ENCODE measurements around the gene EFEMP2.
A peak's percentile ranks its signal among the peaks of the same experiment; 100 is the strongest.

The EFEMP2 gene

DNA sequence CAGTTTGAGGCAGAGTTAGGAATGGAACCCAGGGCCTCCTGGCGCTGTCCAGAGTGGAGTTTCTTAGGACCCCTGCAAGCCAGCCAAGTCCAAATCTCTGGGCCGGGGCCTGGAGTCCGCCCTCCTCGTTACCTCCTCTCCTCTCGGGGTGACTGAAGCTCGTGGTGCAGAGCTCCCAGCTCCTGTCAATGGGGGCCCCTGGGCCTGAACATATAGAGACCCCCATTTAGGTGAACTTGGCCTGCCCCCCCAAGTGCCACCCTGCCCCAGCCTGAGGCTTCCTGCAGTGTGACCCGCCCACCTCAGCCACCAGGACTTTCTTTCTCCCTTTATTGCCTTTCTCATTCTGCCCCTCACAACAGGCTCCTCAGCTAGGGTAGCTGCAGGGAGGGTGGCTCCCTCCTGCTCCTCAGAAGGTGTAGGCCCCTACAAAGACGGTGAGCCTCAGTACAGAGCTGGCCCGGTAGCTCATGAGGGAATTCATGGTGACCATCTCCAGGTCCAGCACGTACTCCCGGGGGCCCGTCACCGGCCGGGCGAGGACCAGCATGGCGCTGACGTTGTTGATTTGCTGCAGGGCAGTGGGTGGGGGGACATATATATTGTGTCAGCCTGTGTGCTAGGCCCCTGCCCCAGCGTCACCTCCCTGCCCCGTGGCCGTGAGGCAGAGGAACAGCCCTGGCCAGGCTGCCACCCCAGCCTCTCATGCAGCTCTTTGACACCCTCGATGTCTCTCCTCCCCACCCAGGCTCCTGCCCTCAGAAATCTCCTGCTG is 5.9 kb downstream of the EFEMP2 start:
- no peak for DNase-seq (ENCODE audit: low spot score)

DNA sequence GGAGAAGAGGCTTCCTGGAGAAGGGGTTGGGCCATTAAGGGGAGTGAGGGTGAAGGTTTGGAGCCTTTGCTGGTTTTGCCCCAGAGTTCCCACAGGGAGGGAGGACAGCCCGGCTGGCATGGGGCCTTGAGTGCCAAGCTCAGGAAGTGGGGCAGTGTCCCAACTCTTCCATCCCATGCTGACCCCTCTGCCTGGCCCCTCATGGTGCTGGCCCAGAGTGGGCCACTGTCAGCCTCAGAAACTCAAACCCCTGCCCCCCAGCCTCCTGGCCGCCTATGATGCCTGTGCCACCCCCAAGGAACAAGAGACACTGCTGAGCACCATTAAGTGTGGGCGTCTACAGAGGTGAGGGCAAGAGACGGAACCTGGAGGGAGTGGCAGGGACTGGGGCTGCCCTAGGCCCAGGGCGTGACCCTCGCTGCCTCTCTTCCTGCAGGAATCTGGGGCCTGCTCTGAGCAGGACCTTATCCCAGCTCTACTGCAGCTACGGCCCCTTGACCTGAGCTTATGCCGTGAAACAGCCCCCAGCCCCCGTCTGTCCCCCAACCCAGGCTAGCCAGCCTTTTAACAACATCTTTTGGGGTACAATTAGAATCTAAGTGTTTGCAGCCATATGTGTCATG is 6.9 kb downstream of the EFEMP2 start:
- no peak for DNase-seq (ENCODE audit: low spot score)

DNA sequence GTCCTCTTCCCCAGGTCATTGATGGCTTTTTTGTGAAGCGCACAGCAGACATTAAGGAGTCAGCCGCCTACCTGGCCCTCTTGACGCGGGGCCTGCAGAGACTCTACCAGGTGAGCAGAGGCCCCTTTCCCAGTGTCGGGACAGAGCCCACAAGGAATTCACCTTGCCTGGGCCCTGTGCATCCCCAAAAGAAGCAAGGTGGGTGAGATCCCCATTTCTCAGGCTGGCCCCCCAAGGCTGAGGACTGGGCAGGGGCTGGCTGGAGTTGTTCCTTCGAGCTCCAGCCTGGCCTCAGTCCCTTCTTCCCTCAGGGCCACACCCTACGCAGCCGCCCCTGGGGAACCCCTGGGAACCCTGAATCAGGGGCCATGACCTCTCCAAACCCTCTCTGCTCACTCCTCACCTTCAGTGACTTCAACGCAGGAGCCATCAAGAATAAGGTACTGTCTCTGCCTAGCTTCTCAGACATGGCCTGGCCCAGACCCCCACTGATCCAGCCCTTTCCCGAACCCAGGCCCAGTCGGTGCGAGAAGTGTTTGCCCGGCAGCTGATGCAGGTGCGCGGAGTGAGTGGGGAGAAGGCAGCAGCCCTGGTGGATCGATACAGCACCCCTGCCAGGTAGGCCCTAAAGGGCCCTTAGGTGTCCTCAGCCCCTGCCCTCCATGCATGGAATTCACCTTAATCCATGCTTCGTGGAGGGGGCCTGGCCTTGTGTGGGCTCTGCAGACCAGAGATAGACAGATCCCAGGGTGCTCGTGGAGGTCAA is 7.7 kb downstream of the EFEMP2 start:
- no peak for DNase-seq (ENCODE audit: low spot score)

DNA sequence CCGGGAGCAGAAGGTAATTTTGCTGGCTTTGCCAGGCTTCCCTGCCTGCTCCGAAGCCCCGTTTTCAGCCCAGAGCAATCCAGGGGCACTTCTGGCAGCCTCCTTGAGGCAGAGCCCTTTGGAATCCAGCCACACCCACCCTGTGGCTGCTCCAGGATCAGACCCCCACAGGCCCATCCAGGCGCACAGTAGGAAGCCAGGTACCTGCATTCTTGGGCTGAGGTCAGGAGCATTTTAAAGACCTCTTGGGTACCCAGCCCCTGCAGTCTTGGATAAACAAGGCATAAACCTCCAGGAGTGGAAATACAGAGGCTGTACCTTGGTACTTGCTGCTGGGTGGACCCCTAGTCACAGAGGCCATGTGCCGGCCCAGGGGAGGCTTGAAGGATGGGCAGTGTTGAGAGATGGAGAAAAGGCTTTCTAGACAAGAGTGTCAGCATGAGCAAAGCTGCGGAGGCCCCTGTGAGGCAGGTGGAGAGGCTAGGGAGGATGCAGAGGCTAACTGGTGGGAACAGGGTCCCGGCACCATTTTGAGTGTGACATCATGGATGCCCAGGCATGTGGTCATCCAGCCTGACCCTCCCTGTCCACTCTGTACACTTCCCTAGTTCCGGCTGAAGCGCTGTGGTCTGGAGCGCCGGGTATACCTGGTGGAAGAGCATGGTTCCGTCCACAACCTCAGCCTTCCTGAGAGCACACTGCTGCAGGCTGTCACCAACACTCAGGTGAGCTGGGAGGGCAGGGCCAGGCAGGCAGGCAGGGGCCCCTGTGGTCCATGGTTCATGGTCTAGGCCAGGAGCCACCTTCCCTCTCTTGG is 8.5 kb downstream of the EFEMP2 start:
- no peak for DNase-seq (ENCODE audit: low spot score)

DNA sequence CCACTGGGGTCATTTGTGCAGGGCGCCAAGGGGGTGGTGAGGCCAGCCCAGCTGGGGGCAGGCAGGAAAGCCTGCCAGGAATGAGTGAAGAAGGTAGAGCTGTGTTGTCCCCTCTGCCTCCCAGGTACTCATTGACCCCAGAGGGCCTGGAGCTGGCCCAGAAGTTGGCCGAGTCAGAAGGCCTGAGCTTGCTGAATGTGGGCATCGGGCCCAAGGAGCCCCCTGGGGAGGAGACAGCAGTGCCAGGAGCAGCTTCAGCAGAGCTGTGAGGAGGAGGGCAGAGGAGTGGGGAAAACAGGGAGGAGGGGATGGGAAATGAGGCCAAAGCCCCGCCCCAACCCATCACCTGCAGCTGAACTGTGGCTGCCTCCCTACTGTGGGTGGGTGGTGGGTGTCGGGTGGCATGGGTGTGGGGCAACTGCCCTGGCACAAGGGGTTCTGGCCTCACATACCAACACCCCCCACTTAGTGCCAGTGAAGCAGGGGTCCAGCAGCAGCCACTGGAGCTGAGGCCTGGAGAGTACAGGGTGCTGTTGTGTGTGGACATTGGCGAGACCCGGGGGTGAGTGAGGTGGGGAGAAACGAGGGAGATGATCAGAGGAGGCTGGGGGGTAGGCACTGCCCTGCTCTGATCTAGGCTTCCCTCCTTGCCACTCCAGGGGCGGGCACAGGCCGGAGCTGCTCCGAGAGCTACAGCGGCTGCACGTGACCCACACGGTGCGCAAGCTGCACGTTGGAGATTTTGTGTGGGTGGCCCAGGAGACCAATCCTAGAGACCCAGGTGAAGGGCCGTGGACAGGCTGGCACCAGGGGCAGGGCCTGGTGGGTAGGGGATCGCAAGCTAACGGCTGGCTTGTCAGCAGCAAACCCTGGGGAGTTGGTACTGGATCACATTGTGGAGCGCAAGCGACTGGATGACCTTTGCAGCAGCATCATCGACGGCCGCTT is 9.4 kb downstream of the EFEMP2 start:
- no peak for DNase-seq (ENCODE audit: low spot score)

DNA sequence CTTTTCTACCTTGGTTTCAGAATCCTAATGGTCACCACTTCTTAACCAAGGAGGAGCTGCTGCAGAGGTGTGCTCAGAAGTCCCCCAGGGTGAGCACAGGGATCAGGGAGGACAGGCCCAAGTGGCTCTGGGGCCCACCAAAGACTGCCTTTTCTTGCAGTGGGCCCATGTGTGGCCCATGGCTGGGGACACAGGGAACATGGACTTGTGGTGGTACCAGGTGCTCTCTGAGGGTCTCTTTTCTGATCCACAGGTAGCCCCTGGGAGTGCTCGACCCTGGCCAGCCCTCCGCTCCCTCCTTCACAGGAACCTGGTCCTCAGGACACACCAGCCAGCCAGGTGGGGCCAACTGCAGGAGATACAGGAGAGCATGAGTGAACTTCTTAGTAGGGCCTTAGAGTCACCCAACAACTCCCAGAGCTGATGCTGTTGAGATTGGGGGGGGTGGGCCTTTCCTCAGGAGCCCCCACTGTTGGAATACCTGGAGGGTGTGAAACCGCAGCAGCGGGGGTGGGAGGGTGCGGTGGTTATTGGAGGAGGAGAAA is 10.3 kb downstream of the EFEMP2 start:
- no peak for DNase-seq (ENCODE audit: low spot score)

DNA sequence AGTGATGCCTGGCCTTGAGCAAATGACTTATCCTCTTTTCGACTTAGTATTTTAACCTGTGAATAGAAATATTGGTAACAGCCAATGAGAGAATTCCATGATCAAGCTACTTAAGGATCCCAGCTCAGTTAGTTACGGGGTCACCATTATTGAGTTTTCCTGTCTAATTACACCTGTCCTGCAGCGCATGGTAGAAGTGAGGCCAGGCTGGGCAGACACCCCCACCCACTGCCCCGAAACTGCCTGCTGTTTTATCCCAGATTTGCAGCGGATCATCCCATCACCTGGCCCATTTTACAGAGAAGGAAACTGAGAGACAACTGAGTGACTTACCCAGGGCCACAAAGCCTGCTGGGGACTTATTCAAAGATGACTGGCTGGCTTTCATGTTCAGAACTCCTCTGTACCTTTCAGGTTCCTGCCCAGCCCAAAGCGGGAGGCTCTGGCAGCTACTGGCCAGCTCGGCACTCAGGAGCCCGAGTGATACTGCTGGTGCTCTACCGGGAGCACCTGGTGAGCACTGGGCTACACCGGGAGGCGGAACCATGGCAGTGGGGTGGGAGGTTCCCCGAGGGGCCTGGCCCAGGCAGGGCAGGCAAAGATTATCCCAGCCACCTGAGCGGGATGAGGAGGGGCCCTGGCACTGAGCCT is 10.9 kb downstream of the EFEMP2 start:
- DNase-seq (ENCODE audit: low spot score): no peak

DNA sequence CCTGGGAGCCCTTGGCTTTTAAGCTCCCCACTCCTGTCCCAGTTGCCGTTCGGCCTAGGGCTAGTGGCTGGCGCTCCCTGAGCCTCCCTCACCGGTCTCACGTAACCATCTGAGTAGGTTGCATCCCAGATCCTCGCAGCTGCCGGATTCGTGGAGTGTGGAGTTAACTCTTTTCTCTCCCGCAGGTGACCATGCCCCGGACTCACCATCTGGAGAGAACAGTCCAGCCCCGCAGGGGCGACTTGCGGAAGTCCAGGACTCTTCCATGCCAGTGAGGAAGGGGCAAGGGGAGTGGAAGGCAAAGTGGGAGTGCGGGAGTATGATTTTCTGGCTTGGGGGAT is 11.5 kb downstream of the EFEMP2 start:
- no peak for DNase-seq (ENCODE audit: low spot score)

DNA sequence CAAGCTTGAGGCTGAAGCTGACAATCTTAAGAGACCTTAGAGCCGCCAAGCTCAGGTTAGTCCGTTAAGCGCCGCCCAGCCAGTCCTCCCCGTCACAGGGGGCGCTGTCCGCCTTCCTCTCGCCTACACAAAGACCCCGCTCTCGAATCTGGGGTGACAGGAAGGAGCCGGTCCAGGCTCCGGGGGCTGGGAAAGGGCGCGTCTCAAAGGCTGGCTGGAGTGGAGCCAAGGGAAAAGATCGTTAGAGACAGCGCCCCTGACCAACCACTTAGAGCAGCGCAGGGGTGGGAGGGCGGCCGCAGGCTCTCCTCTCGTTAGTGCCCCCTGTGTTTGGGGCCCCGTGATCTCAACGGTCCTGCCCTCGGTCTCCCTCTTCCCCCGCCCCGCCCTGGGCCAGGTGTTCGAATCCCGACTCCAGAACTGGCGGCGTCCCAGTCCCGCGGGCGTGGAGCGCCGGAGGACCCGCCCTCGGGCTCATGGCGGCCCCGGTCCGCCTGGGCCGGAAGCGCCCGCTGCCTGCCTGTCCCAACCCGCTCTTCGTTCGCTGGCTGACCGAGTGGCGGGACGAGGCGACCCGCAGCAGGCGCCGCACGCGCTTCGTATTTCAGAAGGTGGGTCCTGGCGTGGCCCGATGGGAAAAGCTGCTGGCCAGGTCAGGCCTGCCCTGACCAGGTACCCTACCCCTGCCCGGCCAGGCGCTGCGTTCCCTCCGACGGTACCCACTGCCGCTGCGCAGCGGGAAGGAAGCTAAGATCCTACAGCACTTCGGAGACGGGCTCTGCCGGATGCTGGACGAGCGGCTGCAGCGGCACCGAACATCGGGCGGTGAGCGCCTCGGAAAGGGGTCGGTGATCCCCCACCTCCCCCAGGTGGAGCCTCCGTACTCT is 12.1 kb downstream of the EFEMP2 start, which contains the start of gene MUS81:
Gene MUS81, plus strand, starts transcription at position 156 of the 887 bp plus-strand sequence. Its CDS starts 321 bp downstream, at position 477.
- peak; percentile 97 for DNase-seq (ENCODE audit: low spot score)

DNA sequence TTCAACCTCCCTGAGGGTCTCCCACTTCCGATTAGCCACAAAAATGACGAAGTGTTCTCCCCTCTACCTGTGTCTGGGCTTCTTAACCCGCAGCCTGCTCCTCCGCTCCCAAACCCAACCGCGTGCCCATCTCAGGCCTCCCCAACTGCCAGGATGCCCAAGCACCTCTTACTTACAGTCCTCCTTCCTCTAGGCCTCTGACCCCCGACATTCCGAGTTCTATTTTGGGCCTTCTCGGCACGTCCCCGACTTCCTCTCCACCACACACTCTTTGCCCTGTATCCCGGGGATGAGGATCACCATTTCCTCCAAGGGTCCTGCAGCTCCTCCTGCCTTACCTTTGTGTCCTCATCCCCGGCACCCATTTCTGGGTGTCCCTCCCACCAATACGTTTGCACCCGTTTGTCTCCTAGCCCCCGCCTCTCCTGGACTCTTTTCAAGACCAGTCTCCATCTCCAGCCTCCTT is 12.8 kb downstream of the EFEMP2 start:
- no peak for DNase-seq (ENCODE audit: low spot score)

DNA sequence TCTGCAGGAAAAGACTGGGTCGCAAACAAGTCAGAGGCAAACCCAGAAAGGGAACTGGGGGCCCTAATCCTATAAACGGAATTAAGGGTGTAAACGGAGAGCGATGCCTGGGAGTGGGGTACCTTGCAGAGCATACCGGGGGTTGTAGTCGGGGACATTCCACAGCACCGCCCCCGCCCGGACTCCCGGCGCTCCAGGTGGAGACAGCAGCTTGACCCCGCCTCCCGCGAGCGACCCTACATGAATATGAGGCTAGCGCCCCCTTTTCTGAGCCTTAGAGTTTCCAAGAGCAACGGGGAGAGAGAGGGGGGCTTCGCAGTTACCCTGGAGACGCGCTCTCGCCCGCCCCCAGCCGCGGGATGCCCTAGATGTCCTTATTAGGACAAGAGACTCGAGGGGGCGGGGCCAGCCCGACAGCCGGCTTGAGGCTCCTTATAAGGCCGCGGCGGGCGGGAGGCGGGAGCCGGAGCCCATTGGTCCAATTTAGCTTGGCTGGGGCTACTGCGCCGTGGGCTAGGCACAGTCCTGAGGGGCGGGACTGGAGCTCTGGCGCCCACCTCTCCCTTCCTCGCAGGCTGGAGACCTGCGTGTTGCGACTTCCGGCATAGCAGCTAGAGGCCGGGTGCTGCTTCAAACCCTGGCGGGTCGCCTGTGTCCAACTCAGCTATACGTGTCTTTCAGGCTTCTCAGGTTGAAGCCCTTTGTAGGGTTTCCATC is 13.3 kb downstream of the EFEMP2 start:
- DNase-seq (ENCODE audit: low spot score): peak; percentile 97

DNA sequence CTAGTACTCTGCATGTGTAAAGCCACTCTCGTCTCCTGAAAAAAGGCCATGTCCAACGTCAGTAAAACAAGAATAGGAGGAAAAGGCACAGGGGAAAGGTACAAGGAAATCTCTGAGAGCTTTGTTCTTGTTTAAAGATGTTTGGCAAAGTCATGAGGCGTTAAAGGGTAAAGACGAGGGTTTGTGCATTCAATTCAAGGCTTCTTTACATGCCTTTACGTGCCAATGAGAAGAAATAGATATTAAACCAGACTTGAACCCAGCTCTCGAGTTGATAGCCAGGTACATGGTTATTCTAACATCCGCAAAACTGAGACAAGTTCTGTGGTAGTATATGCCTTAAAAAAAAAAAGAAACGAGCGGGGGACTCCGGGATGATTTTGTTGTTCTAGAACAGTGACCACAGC is 13.9 kb downstream of the EFEMP2 start:
- no peak for DNase-seq (ENCODE audit: low spot score)

DNA sequence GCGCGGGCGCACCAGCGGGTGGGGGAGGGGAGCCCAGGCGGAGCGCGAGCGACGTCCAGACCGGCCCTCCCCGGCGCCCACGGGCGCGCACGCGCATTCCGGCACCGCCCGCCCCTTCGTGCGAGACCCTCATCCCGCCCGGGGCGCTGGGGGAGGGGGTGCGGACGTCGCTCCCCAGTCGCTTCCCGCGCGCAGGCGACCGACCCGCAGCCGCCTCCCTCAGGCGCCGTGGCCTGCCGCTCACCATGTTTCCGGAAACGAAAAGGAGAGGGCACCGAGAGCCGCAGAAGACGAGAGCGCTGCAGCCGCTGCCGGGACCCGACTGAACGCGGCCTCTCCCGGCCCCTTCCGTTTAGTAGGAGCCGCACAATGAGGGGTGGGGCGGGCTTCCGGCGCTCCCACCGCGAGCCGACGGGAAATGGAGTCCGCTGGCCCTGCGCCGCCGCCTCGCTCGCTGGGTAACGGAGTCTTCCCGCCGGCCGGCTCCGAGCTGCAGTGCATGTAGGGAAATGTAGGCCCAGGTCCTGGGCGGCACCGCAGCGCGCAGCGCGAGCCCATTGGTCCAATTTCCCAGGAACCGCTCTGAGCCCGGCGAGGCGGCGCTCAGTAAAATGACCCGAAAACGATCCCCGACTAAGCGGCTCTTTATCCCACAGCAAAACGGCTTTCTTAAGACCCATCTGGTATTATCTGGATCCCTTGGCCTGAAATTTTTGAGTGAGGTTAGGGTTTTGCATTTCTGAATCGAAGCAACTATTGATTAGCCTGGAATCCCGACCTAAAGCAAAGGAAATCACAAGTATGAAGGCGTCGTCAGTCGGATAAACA is 14.5 kb downstream of the EFEMP2 start, which contains the start of gene CFL1:
Gene CFL1, minus strand, starts transcription at position 328 of the 828 bp plus-strand sequence. Its CDS starts 81 bp downstream, at position 247.
- DNase-seq (ENCODE audit: low spot score): peak; percentile 97

DNA sequence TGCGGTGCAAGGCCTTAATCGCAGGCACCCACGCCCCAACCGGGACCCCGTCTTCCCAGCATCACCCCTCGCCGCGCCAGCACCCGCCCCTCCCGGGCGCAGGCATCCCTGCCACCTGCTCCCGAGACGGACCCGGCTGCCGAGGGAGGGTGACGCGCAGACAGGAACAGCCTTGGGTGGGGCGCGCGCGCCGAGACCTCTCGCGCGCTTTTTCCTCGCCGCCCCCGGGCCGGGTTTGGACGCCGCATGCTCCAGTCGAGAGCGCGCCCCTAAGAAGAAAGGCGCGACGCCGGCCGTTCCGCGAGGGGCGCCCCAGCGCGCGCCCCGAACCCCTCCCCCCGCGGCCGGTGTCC is 15.1 kb downstream of the EFEMP2 start:
- DNase-seq (ENCODE audit: low spot score): peak; percentile 60

DNA sequence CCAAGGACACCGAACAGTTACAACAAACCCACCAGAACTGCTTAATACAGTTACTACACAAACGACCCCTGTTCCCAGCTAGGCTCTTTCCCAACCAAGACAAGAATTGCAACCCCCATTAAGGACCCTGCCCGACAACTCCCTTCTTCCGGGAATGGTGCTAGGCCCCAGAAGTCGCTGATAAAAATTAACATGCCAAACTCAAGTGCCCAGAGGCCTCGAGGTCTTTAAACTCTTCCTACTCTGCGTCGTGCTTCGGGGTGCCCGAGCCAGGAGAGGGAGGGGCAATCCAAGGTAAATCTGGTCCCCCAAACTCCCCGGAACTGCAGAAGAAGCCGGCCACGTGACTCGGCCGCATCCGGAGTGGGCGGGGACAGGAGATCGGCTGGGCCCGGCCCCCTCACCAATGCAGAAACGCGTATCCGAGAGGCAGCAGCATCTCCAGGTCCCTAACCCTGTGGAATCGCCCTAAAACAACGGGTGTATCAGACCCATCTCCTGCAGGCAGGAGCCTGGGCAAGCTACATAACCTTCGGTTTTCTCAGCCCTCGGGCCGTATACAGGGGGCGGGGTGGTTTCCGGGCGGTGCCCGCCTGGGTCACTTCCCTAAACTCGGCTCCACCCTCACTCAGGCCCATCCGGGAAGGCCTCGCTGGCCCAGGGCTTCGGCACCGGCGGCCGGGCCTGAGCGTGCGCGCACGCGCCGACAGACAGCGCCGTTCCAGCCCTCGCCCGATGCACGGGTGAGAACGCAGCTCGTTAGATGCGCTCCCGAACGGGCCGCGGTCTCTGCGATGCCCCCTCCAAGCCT is 15.7 kb downstream of the EFEMP2 start:
- DNase-seq (ENCODE audit: low spot score): peak; percentile 82

DNA sequence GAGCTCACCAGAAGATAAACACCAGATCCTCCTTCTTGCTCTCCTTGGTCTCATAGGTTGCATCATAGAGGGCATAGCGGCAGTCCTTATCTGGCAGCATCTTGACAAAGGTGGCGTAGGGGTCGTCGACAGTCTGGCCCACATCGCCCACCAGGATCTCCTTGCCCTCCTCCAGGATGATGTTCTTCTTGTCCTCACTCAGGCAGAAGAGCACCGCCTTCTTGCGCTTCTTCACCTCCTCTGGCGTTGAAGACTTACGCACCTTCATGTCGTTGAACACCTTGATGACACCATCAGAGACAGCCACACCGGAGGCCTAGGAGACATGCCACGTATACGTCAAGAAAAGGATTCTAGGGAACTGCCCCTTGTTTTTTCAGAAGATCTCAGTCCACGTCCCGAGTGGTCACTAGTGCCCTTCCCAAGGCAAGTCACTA is 16.7 kb downstream of the EFEMP2 start:
- DNase-seq (ENCODE audit: low spot score): no peak

Data from CD4-positive, alpha-beta T cell treated with Interleukin-15 for 4 hours (primary cell).